Kidney epithelial cell (primary cell): Measurements from ENCODE around the gene HSD11B2. TPM values are rescaled to one million over a fixed set of nuclear protein-coding genes. Genes with fewer than 3 reads are reported as not detected.

Source experiments
- DNase-seq: peaks from one replicate; pipeline ENCODE4 v3.0.0-alpha.2; 2010; ENCODE audit warnings: low read depth
- H3K27me3 ChIP-seq: 2 replicates; pipeline ENCODE4 v1.6.0; 2011; ENCODE audit warnings: low read length; ENCODE audit not compliant: control insufficient read depth, insufficient read depth
- H3K36me3 ChIP-seq: 2 replicates; pipeline ENCODE4 v1.5.1; 2011; ENCODE audit warnings: low read length; ENCODE audit not compliant: control insufficient read depth, insufficient read depth
- H3K4me3 ChIP-seq: 2 replicates; pipeline ENCODE4 v1.5.1; 2011; ENCODE audit warnings: low read depth, mild to moderate bottlenecking, control low read depth, low read length
- total RNA-seq: library from RNA; depleted of rRNA; stranded (reverse); fragments of >200 nt; gene quantifications from 2 replicates; pipeline ENCODE4 v1.2.3, GENCODE V29; 2015
- TF ChIP-seq, protein P1 (sequence below): IDR thresholded peaks from 2 replicates; pipeline ENCODE4 v1.5.1; 2011; ENCODE audit warnings: mild to moderate bottlenecking, moderate library complexity, low read length, control low read depth, inconsistent platforms; ENCODE audit not compliant: insufficient read depth, poor library complexity, severe bottlenecking

Gene HSD11B2
- total RNA-seq, 1 donor from 2014 or later = 5.8 TPM

DNA sequence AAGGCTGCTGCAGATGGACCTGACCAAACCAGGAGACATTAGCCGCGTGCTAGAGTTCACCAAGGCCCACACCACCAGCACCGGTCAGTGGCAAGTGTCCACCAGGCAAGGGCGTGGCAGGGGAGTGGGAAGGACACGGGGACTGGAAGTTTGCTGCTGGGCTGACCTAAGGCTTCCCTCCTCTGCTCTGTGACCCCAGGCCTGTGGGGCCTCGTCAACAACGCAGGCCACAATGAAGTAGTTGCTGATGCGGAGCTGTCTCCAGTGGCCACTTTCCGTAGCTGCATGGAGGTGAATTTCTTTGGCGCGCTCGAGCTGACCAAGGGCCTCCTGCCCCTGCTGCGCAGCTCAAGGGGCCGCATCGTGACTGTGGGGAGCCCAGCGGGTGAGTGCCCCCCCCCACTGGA is 4.8 kb downstream of the HSD11B2 start:
- Histone ChIP-seq H3K4me3 (no peak overlapping the region), H3K36me3 (peaks cover 3% of the 10 kb centered on the region), H3K27me3 (peaks cover 6% of the 10 kb centered on the region)
- no peak for DNase-seq
- TF ChIP-seq, protein P1, sequence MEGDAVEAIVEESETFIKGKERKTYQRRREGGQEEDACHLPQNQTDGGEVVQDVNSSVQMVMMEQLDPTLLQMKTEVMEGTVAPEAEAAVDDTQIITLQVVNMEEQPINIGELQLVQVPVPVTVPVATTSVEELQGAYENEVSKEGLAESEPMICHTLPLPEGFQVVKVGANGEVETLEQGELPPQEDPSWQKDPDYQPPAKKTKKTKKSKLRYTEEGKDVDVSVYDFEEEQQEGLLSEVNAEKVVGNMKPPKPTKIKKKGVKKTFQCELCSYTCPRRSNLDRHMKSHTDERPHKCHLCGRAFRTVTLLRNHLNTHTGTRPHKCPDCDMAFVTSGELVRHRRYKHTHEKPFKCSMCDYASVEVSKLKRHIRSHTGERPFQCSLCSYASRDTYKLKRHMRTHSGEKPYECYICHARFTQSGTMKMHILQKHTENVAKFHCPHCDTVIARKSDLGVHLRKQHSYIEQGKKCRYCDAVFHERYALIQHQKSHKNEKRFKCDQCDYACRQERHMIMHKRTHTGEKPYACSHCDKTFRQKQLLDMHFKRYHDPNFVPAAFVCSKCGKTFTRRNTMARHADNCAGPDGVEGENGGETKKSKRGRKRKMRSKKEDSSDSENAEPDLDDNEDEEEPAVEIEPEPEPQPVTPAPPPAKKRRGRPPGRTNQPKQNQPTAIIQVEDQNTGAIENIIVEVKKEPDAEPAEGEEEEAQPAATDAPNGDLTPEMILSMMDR = no peak

DNA sequence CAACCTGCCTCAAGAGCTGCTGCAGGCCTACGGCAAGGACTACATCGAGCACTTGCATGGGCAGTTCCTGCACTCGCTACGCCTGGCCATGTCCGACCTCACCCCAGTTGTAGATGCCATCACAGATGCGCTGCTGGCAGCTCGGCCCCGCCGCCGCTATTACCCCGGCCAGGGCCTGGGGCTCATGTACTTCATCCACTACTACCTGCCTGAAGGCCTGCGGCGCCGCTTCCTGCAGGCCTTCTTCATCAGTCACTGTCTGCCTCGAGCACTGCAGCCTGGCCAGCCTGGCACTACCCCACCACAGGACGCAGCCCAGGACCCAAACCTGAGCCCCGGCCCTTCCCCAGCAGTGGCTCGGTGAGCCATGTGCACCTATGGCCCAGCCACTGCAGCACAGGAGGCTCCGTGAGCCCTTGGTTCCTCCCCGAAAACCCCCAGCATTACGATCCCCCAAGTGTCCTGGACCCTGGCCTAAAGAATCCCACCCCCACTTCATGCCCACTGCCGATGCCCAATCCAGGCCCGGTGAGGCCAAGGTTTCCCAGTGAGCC is 5.8 kb downstream of the HSD11B2 start:
- TF ChIP-seq, protein P1 = no peak
- no peak overlapping the region for H3K4me3 ChIP-seq
- H3K36me3 ChIP-seq = peaks cover 3% of the 10 kb centered on the region
- peaks cover 2% of the 10 kb centered on the region for H3K27me3 ChIP-seq
- no peak for DNase-seq

DNA sequence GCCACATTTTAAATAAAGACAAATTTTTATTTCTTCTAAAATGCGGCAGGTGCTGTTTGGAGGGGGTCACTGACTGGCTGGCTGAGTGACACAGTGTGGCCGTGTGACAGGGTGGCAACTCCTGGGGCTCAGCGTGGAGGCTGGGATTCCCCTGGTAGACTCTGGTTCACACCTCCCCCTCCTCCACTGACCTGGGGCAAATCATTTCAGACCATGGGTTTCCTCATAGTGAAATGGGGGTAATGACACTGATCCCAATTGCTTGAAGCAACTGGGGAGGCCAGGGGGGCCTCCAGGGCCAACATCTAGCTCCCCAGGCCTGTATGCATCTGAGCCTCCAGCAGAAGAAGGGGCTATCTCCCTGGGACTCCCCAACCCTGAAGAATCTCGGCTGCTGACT is 6.6 kb downstream of the HSD11B2 start:
- no peak overlapping the region for H3K4me3 ChIP-seq
- TF ChIP-seq, protein P1 = no peak
- peaks cover 3% of the 10 kb centered on the region for H3K36me3 ChIP-seq
- DNase-seq = no peak
- H3K27me3 ChIP-seq = peaks cover 2% of the 10 kb centered on the region

- Histone ChIP-seq H3K4me3 (no peak overlapping the region), H3K27me3 (no peaks in the 10 kb centered on the region), H3K36me3 (peaks cover 3% of the 10 kb centered on the region)
- TF ChIP-seq, protein P1 = no peak
- DNase-seq = no peak
Measured at GRCh38 chr16:67438098-67438791, 7.3 kb downstream of the HSD11B2 start.

DNA sequence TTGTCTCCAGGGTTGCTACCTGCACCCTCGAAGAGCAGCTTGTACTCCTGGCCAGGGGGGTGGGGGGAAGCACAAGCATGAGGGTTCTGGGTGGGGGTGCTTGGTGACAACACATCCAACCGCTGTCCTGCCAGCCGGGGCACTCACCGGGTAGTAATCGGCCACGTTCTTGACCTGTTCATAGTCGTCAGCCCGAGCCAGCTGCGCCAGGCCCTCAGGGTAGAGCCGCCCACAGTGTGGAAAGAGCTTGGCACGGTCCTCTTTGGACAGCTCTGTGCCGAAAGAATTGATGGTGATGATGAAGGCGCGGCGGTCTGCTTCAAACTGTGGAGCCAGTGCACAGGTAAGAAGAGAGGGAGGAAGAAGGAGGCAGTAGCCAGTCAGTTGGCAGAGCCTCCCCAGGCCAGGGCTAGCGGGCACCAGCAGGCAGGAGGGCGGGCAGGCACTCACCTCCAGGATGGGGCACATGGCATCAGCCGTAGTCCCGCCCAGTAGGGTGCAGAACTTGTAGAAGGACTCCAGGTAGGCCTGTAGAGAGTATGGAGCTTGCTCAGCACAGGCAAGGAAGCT is 8.0 kb downstream of the HSD11B2 start:
- no peak for DNase-seq
- peaks cover 3% of the 10 kb centered on the region for H3K36me3 ChIP-seq
- H3K27me3 ChIP-seq = no peaks in the 10 kb centered on the region
- no peak overlapping the region for H3K4me3 ChIP-seq
- TF ChIP-seq, protein P1 = no peak

GRCh38 chr16:67441271-67441753 is 10.4 kb downstream of the HSD11B2 start:
- TF ChIP-seq, protein P1 = no peak
- Histone ChIP-seq H3K36me3 (peaks cover 3% of the 10 kb centered on the region), H3K27me3 (no peaks in the 10 kb centered on the region), H3K4me3 (no peak overlapping the region)
- DNase-seq = no peak
